ENCODE measurements around the gene ATP5F1B. TPM values are rescaled to one million over a fixed set of nuclear protein-coding genes. Genes with fewer than 3 reads are reported as not detected.

ATP5F1B gene
- total RNA-seq, 1 experiment from 2014 or later = 1,064 TPM

DNA sequence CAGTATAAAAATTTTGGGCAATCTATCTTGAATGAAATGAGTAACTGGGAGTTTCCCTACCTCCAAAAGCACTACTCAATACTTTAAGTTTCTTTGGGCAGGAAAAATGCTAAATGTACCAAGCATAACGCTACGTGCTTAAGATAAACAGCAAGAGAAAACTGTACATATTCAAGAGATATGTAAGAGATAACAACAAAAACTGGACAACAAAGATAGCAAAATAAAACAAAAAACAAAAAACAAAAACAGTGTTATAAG lies 22.3 kb upstream of the ATP5F1B start (continued):
- TF ChIP-seq ZNF512 (CRISPR knock-in tag; IDR thresholded peaks at IDR 0.05; ENCODE audit: borderline replicate concordance) (no peak), ZNF219 (CRISPR knock-in tag; IDR thresholded peaks at IDR 0.05; ENCODE audit: borderline replicate concordance) (no peak), E2F4 (CRISPR knock-in tag; IDR thresholded peaks at IDR 0.05; ENCODE audit: borderline replicate concordance, low read depth) (no peak), CREB1 (CRISPR knock-in tag; IDR thresholded peaks at IDR 0.05) (no peak)
- TF ChIP-seq, protein P1, sequence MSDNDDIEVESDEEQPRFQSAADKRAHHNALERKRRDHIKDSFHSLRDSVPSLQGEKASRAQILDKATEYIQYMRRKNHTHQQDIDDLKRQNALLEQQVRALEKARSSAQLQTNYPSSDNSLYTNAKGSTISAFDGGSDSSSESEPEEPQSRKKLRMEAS (CRISPR knock-in tag; IDR thresholded peaks at IDR 0.05) = no peak

GRCh38 chr12:56661979-56662638 lies 16.3 kb upstream of the ATP5F1B start:
- ChIA-PET POLR2A (interaction anchor here (0.7 to 1.1 kb wide), 4 partner anchors 15 to 65 kb away, joined by 3 to 9 read pairs (median 5); no protein-coding TSS in a partner anchor), CTCF (interaction anchor here (0.7 to 2.5 kb wide), 2 partner anchors 8 to 26 kb away, joined by 3 to 12 read pairs; no protein-coding TSS in a partner anchor)
- Mint-ChIP-seq H3K27ac (no peak overlapping the region), H3K9me3 (no peaks in the 10 kb centered on the region), H3K27me3 (ENCODE audit: low read depth) (no peaks in the 10 kb centered on the region), H3K4me3 (no peak overlapping the region), H3K4me1 (no peaks in the 10 kb centered on the region), H3K36me3 (peaks cover 32% of the 10 kb centered on the region)
- DNase-seq (ENCODE audit: low spot score) (no peak), ATAC-seq (no peak)
- TF ChIP-seq NFYB (CRISPR knock-in tag; conservative IDR thresholded peaks at IDR 0.05; ENCODE audit: low read depth) (no peak), EMX1 (CRISPR knock-in tag; IDR thresholded peaks at IDR 0.05) (peak; percentile 50; the same call in 1 of the 2 replicates), NFATC4 (CRISPR knock-in tag; IDR thresholded peaks at IDR 0.05) (0 out of 2 replicates have a peak, but pooled peaks have one; percentile 15), ZNF532 (CRISPR knock-in tag; IDR thresholded peaks at IDR 0.05; ENCODE audit: borderline replicate concordance) (peak; percentile 25; the same call in 1 of the 2 replicates)
- TF ChIP-seq, protein P1 (CRISPR knock-in tag; IDR thresholded peaks at IDR 0.05) = no peak
- TF ChIP-seq, protein P2, sequence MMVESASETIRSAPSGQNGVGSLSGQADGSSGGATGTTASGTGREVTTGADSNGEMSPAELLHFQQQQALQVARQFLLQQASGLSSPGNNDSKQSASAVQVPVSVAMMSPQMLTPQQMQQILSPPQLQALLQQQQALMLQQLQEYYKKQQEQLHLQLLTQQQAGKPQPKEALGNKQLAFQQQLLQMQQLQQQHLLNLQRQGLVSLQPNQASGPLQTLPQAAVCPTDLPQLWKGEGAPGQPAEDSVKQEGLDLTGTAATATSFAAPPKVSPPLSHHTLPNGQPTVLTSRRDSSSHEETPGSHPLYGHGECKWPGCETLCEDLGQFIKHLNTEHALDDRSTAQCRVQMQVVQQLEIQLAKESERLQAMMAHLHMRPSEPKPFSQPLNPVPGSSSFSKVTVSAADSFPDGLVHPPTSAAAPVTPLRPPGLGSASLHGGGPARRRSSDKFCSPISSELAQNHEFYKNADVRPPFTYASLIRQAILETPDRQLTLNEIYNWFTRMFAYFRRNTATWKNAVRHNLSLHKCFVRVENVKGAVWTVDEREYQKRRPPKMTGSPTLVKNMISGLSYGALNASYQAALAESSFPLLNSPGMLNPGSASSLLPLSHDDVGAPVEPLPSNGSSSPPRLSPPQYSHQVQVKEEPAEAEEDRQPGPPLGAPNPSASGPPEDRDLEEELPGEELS (CRISPR knock-in tag; IDR thresholded peaks at IDR 0.05) = no peak
- TF ChIP-seq, protein P3, sequence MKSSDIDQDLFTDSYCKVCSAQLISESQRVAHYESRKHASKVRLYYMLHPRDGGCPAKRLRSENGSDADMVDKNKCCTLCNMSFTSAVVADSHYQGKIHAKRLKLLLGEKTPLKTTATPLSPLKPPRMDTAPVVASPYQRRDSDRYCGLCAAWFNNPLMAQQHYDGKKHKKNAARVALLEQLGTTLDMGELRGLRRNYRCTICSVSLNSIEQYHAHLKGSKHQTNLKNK (CRISPR knock-in tag; IDR thresholded peaks at IDR 0.05) = no peak

DNA sequence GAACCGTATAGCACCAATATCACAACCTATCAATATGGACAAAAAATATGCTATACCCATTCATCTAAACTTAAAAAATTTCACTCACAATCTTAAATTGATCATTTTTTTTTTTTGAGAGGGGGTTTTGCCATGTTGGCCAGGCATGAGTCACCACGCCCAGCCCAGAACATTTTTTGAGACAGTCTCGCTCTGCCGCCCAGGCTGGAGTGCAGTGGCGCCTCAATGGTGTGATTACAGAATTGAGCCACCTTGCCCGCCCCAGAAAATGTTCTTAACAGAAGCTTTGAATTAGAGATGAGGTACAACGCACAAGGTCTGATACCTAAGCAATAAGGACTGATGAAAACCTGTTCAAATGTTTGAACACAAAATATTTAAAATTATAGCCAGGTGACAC lies 15.8 kb upstream of the ATP5F1B start:
- Mint-ChIP-seq H3K27ac (0 out of 2 replicates have a peak overlapping the region, but pooled peaks have one; percentile 70), H3K9me3 (no peaks in the 10 kb centered on the region), H3K36me3 (peaks cover 31% of the 10 kb centered on the region), H3K27me3 (ENCODE audit: low read depth) (no peaks in the 10 kb centered on the region), H3K4me3 (no peak overlapping the region), H3K4me1 (no peaks in the 10 kb centered on the region)
- POLR2A ChIA-PET = no interaction called here
- CTCF ChIA-PET = interaction anchor here (2.5 kb wide), 1 partner anchor 25 kb away, joined by 12 read pairs; no protein-coding TSS in a partner anchor
- no peak for ATAC-seq
- DNase-seq (ENCODE audit: low spot score) = no peak
- TF ChIP-seq, protein P4, sequence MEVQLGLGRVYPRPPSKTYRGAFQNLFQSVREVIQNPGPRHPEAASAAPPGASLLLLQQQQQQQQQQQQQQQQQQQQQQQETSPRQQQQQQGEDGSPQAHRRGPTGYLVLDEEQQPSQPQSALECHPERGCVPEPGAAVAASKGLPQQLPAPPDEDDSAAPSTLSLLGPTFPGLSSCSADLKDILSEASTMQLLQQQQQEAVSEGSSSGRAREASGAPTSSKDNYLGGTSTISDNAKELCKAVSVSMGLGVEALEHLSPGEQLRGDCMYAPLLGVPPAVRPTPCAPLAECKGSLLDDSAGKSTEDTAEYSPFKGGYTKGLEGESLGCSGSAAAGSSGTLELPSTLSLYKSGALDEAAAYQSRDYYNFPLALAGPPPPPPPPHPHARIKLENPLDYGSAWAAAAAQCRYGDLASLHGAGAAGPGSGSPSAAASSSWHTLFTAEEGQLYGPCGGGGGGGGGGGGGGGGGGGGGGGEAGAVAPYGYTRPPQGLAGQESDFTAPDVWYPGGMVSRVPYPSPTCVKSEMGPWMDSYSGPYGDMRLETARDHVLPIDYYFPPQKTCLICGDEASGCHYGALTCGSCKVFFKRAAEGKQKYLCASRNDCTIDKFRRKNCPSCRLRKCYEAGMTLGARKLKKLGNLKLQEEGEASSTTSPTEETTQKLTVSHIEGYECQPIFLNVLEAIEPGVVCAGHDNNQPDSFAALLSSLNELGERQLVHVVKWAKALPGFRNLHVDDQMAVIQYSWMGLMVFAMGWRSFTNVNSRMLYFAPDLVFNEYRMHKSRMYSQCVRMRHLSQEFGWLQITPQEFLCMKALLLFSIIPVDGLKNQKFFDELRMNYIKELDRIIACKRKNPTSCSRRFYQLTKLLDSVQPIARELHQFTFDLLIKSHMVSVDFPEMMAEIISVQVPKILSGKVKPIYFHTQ (CRISPR knock-in tag; IDR thresholded peaks at IDR 0.05) = no peak
- TF ChIP-seq, protein P5, sequence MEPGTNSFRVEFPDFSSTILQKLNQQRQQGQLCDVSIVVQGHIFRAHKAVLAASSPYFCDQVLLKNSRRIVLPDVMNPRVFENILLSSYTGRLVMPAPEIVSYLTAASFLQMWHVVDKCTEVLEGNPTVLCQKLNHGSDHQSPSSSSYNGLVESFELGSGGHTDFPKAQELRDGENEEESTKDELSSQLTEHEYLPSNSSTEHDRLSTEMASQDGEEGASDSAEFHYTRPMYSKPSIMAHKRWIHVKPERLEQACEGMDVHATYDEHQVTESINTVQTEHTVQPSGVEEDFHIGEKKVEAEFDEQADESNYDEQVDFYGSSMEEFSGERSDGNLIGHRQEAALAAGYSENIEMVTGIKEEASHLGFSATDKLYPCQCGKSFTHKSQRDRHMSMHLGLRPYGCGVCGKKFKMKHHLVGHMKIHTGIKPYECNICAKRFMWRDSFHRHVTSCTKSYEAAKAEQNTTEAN (CRISPR knock-in tag; IDR thresholded peaks at IDR 0.05) = no peak
